GM21390 (cell line): ENCODE results near the gene CLEC2B.

Experiments
- ATAC-seq: cut with Tn5 transposase; IDR thresholded peaks from one replicate; pipeline ENCODE4 v1.9.1; 2021; ENCODE audit not compliant: unreplicated experiment

CLEC2B gene

GRCh38 chr12:9809866-9810265 lies 59.3 kb downstream of the CLEC2B start:
- no peak for ATAC-seq

GRCh38 chr12:9809338-9809737 lies 59.8 kb downstream of the CLEC2B start:
- ATAC-seq: no peak

- ATAC-seq: no peak
Measured at GRCh38 chr12:9808504-9808903, 60.6 kb downstream of the CLEC2B start.

GRCh38 chr12:9806714-9807113 lies 62.4 kb downstream of the CLEC2B start:
- ATAC-seq: no peak

- no peak for ATAC-seq
Measured at GRCh38 chr12:9805883-9806282, 63.3 kb downstream of the CLEC2B start.
